ENCODE data around the gene PPP1R14D.

PPP1R14D gene

DNA sequence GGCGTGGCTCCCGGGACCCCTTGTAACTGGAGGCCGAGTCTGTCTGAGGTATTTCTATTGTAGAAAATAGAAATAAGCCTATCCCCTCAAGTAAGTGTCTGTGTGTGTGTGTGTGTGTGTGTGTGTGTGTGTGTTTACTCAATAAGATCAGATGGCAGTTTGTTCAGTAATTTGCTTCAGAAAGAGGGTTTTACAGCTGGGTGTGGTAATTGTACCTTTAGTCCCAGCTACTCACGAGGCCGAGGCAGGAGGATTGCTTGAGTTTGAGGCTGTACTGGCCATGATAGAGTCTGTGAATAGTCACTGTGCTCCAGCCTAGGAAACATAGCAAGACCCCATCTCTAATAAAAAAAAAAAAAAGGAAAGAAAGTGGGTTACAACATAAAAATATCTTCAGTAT is 24.0 kb upstream of the PPP1R14D start:
- no peak for DNase-seq (ENCODE audit: low read depth in 2 of 2)

DNA sequence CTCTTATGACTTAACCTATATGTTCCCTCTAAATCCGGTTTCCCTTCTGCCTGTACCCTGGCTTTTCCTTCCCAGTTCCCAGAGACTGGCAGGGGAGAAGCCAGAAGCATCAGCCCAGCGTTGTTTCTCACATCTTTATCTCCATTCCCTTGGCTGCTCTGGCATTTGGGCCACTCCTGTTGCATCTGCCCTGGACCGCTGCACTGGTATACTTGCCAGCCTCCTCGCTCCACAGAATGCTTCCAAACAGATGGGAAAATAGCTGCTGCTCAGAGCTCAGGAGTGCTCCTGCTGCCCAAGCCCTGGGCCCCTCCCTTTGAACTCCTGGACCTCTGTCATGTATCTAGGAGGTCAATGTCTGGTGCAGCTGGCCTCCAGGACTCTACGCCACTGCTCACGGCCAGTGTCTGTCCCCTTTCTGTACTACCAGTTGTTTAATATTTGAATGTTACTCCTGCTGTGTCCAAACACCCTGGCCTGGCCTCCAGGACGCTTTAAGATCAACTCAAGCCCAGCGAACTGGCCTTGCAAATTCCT is 22.1 kb upstream of the PPP1R14D start:
- no peak for DNase-seq (ENCODE audit: low read depth in 2 of 2)

DNA sequence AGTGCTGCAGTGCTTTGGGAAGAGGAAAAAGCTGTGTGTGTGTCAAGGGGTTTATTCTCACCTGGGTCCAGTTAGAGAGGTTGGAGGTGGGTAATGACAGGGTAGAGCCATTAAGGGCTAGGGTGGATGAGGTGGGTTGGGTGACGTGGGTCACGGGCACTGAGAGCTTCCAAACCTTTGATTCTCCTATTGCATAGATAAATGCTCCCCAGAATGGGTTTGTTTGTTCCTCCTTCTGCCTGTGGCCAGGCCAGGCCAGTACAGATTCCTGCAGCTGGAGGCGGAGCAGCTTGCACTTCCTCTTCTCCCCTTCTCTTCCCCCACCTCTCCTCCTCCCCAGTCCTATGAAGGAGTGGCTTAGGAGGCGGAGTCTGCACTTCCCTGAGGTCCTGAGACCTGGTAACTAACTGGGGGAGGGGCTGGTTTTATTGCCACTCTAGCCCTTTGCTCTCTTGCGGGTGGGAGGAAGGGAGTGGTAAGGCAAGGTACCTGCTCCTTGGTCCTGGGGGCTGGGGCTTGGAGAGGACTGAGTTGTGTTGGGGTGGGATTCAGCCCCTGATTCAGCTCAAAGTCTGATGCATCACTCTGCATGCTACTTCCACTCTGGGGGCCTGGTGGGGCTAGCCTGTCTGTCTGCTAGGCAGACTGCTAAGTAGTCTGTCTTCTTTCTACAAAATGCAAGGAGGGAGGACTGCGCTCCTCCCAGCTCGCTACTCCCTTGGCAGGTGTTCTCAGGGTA is 18.9 kb upstream of the PPP1R14D start:
- DNase-seq (ENCODE audit: low read depth in 2 of 2) = no peak

DNA sequence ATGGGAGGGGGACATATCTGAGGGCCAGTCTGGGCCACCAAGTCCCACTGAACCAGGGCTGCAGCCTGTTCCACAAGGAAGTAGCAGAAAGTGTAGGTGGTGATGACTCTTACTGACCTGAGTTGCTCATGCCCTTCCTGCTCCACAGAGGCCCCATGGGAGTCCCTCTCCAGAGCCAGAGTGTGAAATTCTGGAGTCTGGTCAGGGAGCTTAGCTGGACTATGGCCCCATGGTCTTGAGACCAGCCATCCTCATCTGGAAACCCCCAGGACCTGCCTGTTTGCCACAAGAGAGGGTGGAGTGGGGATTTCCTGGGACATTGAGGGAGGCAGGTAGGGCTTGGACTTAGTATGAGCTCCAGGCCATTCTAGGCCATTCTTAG is 18.3 kb upstream of the PPP1R14D start:
- no peak for DNase-seq (ENCODE audit: low read depth in 2 of 2)

DNA sequence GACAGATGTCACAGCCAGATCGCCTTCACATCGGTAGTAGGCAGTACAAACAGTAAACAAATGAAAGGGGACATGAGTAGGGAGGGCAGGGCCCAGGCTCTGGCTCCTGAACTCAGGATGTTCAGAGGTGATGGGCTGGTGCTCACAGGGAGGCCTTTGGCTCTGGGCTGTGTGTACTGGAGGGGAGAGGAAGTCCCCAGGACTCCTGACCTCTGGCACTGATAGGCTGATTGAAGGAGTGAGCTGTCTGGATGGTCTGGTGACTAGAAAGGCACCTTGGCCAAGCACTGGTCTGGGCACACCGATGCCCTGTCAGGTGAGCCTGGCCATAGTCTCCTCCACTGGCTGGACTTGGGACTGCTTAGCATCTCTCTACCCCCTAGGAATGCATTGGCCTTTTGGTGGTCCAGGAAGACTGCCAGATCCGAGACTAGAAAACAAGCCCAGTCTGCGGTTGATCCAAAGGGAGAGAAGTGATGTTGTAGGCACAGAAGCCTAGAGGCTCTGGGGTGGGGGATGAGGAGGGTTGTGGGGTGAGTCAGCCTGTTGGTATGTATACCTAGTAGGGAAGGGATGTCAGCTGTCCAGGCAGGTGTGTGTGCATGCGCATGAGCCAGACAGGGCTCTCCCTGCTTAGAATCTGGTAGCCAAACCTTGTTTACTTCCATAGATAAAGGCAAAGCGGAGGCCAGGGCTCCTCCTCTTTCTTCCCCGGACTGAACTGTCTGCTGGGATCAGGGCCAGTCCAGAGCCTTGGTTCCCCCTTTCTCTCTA is 17.2 kb upstream of the PPP1R14D start:
- no peak for DNase-seq (ENCODE audit: low read depth in 2 of 2)

DNA sequence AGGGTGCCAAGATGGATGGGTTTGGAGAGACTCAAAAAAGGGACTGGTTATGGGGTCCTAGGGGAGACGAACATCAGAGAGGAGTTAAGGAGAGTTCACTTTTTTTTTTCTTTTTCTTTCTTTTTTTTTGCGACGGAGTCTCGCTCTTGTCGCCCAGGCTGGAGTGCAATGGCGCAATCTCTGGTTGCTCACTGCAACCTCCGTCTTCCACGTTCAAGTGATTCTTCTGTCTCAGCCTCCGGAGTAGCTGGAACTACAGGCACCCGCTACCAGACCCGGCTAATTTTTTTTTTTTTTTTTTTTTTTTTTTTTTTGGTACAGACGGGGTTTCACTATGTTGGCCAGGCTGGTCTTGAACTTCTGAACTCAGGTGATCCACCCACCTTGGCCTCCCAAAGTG is 16.5 kb upstream of the PPP1R14D start:
- DNase-seq (ENCODE audit: low read depth in 2 of 2) = no peak

DNA sequence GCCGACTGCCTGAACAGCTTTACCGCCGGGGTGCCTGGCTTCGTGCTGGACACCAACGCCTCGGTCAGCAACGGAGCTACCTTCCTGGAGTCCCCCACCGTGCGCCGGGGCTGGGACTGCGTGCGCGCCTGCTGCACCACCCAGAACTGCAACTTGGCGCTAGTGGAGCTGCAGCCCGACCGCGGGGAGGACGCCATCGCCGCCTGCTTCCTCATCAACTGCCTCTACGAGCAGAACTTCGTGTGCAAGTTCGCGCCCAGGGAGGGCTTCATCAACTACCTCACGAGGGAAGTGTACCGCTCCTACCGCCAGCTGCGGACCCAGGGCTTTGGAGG is 16.2 kb upstream of the PPP1R14D start:
- peak; percentile 20 to 32 for DNase-seq (ENCODE audit: low read depth in 2 of 2)

DNA sequence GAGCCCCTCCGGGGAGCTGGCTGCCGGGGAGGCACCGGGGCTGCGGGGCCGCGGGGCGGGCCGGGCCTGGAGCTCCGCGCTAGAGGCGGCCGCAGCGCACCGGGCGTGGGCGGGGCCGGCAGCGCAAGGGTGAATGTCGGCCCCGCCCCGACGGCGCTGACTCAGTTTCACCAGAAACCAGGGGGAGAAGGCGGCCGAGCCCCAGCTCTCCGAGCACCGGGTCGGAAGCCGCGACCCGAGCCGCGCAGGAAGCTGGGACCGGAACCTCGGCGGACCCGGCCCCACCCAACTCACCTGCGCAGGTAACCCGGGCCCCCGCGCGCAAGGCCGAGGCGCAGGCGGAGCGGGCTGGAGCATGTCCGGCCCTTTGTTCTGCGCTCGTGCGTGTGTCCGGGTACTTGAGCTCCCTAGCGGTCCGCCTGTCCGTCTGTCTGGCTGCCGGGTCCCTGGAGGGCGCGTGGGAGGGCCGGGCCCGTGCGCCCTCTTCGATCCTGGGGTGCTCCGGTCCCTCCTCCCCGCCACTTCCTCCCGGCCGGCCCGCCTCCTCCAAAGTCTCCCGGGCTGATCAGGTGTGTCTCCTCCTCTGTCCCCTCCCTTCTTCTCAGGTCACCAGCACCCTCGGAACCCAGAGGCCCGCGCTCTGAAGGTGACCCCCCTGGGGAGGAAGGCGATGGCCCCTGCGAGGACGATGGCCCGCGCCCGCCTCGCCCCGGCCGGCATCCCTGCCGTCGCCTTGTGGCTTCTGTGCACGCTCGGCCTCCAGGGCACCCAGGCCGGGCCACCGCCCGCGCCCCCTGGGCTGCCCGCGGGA is 15.6 kb upstream of the PPP1R14D start, which contains the start of gene SPINT1:
Gene SPINT1 (plus strand): TSS at position 164 of the 811 bp plus-strand sequence. CDS start 507 bp downstream, at position 671.
- peak; percentile 67 to 81 for DNase-seq (ENCODE audit: low read depth in 2 of 2)

DNA sequence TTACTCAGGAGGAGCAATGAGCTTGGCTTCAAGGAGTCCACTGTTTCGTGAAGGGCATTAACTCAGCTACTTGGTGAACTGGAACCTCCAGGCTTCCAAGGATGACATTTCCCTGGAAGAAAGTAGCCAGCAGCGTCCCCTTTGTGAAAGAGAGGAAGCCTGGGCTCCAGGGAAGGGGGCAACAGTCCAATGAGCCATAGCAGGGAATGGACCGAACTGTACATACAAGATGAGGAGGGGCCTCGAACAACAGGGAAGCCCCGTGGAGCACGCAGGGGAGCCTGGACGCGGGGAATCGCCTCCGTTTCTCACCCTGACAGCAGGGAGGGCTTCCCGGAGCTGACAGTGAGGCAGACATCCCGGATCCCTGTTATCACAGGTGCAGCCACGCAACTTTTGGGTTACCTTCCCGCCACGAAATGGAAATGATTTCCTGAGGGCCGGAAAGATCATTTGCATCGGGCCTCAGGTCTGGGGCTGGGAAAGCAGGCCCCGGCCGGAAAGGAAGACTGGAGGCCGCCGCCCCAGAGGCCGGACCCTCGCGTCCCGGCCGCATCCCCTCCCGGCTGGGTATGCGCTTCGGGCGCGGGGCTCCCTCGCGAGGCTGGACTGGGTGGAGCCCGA is 14.9 kb upstream of the PPP1R14D start:
- DNase-seq (ENCODE audit: low read depth in 2 of 2) = no peak

DNA sequence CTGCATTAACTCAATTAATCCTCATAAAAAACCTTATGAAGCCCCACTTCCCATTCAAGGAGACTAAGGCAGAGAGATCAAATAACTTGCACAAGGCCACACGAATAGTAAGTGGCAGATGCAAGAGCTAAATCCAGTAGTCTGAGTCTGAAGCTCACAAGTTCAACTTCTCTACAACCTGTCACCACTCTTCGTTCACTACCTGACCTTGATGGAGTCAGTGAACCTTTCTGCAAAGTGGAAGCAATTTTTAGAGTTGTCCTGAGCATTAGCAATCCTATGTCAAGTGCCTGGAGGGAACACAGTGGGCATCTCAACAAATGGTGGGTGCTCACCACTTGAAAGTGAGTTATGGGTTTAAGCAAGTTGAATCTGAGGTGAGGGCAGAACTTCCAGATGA is 13.2 kb upstream of the PPP1R14D start:
- no peak for DNase-seq (ENCODE audit: low read depth in 2 of 2)

DNA sequence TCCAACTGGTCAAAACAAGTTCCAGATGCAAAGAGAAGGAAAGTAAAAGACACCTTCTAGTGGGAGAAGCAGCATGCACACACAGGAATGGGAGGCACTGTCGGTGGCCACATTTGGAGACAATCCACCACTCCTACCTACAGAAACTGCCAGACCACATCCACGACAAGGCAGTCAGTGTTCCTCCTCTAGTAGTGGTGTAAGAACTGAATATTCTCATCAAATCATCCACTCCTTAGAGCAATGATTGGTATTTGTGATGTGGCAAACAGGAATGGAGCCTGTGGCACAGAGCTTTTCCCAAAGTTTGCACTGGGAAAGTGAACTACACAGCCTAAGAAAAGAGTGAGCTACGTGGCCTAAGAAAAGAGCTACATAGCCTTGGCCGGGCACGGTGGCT is 10.2 kb upstream of the PPP1R14D start:
- no peak for DNase-seq (ENCODE audit: low read depth in 2 of 2)

DNA sequence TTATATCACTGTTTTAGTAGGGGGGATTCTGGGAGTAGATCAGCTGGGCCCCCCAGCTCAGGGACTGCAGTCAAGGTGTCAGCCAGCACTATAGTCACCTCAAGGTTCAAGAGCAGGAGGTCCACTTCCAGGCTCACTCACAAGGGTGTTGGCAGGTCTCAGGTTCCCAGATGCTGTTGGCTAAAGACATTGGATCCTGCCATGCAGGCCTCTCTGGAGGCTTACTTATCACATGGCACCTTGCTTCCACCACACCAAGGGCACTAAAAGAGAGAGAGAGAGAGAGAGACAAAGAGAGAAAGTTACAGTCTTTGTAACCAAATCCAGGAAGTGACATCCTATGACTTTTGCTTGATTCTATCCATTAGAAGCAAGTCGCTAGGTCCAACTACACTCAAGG is 7.5 kb upstream of the PPP1R14D start:
- no peak for DNase-seq (ENCODE audit: low read depth in 2 of 2)

DNA sequence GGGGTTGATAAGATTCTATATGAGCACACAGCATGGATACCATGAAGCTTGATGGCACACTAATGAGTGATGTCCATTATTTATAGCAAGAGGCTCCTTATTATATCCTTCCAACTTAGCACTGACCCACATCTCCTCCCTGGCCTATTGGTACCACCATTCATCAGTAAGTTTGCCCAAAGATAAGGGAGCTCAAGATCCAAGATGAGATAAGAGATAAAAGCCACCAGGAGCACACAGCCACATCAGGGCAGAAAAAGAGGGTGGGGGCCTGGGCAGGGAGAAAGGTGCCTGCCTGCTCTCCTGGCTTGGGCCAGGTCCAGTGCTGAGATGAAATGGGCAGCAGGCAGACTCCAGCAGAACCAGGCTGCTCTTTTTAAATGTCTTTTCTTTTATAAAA is 4.4 kb upstream of the PPP1R14D start:
- no peak for DNase-seq (ENCODE audit: low read depth in 2 of 2)

DNA sequence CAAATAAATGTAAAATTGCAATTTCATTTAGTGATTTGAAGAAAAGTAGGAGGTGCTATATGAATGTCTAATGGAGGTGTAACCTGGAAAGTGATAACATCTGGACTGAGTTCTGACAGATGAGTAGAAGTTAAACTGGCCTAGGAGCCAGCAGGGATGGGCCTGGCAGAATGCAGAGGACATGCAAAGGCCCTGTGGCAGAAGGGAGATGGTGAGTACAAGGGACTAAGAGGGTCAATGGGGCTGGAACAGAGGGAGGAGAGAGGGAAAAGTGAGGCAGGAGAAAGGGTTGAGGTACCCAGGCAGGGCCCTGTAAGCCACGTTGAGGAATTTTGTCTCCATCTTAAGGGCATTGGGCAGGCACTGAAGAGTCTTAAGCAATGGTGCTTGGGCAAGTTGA is 3.4 kb upstream of the PPP1R14D start:
- DNase-seq (ENCODE audit: low read depth in 2 of 2) = no peak

DNA sequence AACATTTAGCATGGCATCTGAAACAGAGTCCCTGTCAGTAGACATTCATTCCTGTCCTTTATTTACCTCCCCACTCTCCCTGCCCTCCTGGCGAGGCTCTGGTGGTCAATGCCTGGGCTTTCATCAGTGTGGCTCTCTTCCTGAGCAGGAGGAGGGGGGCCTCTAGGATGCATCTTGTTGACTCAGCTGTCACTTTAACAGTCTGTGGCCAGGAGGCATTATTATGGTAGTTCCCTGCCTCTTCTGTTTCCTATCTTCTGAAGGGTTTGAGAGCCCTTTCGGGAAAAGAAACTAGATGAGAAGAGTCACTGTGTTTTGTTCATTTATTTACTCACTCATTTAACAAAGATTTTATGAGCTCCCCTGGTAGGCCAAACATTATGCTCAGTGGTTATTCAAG is 2.4 kb upstream of the PPP1R14D start:
- DNase-seq (ENCODE audit: low read depth in 2 of 2) = no peak

DNA sequence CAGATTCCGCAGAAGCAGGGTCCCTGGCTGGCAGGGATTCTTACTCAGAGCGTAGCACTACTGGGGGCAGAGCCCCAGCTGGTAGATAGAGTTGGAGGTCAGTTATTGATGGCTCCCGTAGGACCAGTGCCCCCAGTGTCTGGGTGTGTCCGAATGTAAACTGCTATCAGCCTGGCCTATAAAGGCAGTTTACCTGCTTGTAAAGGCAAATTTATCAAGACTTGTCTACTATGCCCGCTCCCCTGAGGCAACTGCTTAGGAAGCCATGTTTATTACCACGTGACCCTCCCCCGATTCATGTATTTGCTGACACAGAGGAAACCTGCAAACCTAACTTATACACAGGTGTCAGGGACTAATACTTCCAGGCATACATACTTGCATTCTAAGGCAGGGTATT is 607 bp upstream of the PPP1R14D start:
- DNase-seq (ENCODE audit: low read depth in 2 of 2) = no peak

DNA sequence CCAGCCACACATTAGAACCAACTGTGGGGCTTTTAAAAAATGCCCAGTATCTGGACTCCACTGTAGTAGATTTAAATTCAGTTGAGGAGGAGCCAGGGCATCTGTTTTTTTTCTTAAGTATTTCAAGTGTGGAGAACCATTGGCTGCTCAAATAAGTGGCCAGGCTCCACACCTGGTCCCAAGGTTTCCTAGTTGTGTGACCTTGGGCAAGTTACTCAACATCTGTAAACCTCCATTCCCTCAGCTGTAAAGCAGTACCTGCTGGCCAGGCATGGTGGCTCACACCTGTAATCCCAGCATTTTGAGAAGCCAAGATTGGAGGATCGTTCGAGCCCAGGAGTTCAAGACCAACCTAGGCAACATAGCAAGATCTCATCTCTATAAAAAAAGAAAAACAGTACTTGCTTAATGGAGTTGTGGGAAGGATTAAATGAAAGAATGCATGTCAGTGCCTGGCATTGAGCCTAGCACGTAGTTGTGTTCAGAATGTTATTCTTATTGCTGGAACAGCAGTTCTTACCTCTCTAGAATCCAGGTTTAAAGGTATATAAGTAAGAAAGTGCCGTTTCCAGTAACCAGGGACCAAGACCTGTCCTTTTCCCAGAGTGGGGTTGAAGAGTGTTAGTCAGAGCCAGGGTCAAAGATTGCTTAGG is 2.0 kb downstream of the PPP1R14D start:
- no peak for DNase-seq (ENCODE audit: low read depth in 2 of 2)

DNA sequence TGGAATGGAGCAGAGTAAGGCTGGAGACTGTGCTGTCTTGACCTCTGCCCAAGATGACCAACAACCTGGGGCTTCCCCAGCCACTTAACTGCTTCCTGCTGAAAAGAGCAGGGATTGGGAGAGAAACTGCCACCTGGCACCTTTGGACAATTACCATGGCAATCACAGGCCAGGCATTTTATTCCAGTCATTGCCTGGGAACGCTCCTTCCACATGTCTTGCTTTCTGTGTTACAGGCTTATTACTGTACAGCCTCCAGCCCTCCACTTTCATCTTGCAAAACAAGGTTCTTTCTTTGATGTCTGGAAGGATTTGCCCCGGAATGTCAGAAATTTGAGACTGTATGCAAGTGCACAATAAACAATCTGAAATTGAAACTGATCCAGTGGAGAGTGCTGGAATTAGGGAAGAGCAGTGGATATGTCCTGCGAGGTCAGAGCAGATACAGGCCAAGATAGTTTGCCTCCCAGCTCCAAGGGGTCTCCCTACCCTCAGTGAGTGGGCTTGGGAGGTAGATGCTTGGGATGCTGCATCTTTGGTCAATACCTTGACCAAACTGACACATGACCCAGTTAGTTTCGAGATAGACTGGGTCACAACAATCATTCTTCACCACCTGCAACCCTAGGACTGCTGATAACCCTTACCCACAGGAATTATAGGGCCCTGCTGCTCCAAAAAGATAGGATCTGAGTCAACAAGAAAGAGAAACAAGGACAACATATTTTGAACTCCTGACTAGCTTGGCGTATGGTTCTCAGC is 2.7 kb downstream of the PPP1R14D start:
- DNase-seq (ENCODE audit: low read depth in 2 of 2) = no peak

DNA sequence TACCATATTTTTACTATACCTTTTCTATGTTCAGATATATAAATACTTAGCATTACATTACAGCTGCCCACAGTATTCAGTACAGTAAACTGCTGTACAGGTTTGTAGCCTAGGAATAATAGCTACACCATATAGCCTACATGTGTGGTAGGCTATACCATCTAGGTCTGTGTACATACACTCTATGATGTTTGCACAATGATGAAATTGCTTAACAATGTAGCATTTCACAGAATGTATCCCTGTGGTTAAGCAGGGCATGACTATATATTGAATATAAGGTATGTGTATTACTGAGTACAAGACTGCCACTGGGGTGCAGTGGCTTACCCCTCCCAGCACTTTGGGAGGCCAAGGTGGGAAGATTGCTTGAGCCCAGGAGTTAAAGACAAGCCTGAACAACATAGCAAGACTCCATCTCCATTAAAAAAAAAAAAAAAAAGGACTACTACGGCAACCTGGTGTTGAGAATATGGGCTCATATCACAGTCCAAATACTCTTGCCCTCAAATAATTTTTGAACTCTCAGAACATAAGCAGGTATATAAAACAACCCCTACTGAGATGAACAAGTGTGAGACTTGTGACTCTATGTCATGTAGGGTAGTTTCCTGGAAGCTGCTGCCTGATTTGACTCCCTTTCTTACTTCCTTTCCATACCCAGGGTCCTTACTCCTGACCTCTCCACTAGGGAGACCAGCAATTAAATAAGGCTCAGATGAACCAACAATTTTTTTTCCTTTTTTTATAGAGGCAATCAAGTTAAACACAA is 4.8 kb downstream of the PPP1R14D start:
- DNase-seq (ENCODE audit: low read depth in 2 of 2) = no peak

DNA sequence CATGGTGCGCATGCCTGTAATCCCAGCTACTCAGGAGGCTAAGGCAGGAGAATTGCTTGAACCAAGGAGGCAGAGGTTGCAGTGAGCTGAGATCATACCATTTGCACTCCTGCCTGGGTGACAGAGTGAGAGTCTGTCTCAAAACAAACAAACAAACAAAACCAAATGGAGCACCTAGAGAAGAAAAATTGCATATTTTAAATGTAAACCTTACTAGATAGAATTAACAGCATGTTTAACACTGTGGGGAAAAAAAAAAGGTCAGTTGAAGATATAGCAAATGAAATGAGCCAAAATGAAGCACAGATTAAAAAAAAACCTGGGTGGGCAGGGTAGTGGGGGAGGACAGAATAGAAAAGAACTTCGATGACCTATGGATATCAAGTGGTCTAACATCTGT is 7.3 kb downstream of the PPP1R14D start:
- DNase-seq (ENCODE audit: low read depth in 2 of 2) = no peak
